ENCODE results near the gene MMRN1.

- TF ChIP-seq CTCF (IDR thresholded peaks at IDR 0.05) (no peak), POLR2A (IDR thresholded peaks at IDR 0.05) (no peak), EP300 (IDR thresholded peaks at IDR 0.05) (no peak)
Observed at GRCh38 chr4:89906316-89906715, 11.7 kb downstream of the MMRN1 start.

Measured in suprapubic skin (tissue), 3 donors.